T-helper 17 cell (primary cell): ENCODE measurements around the gene SLC6A3. TPM values are rescaled to one million over a fixed set of nuclear protein-coding genes. Genes with fewer than 3 reads are reported as not detected.
A peak's percentile ranks its signal among the peaks of the same experiment; 100 is the strongest.

ENCODE experiments used
- ATAC-seq: fragments of 150-1000 bp; cut with Tn5 transposase; 2 replicates; pipeline ENCODE4 v1.10.0; 2021; ENCODE audit warnings: mild to moderate bottlenecking, moderate library complexity
- DNase-seq, 3 donors: peaks; one replicate each; pipeline versions ENCODE4 v3.0.0 to v3.0.0-alpha.2; 2020 to 2021
- H3K9me3 ChIP-seq: one replicate; pipeline ENCODE4 v1.7.0; 2013; ENCODE audit warnings: low read length, mild to moderate bottlenecking; ENCODE audit not compliant: control insufficient read depth, poor library complexity, severe bottlenecking
- H3K27ac Mint-ChIP-seq: one replicate; pipeline ENCODE4 v1.8.0; 2022; ENCODE audit warnings: mild to moderate bottlenecking, moderate library complexity, mixed read lengths
- H3K27me3 Mint-ChIP-seq: one replicate; pipeline ENCODE4 v1.8.0; 2022; ENCODE audit warnings: mixed read lengths
- H3K36me3 Mint-ChIP-seq: one replicate; pipeline ENCODE4 v1.8.0; 2022; ENCODE audit warnings: low read depth, mixed read lengths
- H3K4me1 Mint-ChIP-seq: one replicate; pipeline ENCODE4 v1.8.0; 2022; ENCODE audit warnings: mild to moderate bottlenecking, mixed read lengths
- H3K4me3 Mint-ChIP-seq: one replicate; pipeline ENCODE4 v1.8.0; 2022; ENCODE audit warnings: mild to moderate bottlenecking, moderate library complexity, mixed read lengths
- total RNA-seq, 4 donors: library from RNA in 2 of 4; stranded (reverse) in 2 of 4; gene quantifications; one replicate each; pipeline ENCODE4 v1.2.3 and lab custom pipeline; 2022 to 2026

SLC6A3 gene
- total RNA-seq, 2 donors from 2014 or later = not detected

DNA sequence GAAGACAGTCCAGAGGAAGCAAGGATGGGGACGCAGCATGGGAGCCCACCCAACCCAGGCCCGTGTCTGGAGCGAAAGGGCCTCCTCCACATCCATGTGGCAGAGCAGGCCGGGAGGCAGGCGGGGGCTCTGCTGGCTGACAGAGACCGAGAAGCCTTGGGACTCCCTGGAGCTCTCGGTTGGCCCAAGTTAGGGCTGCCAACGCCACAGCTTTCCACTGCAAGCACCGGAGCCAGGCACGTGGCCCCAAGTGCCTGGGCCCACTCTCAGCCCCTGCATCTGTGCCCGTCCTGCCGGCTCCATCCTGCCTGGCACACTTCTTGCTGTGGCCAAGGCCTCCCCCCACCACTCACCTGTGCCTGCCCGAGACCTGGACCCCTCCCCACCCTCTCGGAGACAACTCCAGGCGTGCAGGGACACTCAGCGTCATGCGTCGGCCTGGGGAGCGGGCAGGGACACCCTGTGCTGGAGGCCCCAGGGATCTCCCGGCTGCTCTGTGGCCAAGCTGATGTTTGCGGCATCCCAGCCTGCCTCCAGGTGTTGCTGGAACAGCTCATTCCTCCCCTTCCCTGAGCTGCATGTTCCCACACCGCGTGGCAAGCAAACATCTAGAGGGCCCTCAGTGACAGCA lies 31.5 kb downstream of the SLC6A3 start:
- Mint-ChIP-seq H3K4me1 (peaks cover 3% of the 10 kb centered on the region), H3K27ac (no peak overlapping the region), H3K4me3 (no peak overlapping the region), H3K36me3 (peaks cover 2% of the 10 kb centered on the region), H3K27me3 (peaks cover 32% of the 10 kb centered on the region)
- DNase-seq (peak in 1 of 3 donors; percentile 3), ATAC-seq (no peak)
- H3K9me3 ChIP-seq = no peaks in the 10 kb centered on the region

DNA sequence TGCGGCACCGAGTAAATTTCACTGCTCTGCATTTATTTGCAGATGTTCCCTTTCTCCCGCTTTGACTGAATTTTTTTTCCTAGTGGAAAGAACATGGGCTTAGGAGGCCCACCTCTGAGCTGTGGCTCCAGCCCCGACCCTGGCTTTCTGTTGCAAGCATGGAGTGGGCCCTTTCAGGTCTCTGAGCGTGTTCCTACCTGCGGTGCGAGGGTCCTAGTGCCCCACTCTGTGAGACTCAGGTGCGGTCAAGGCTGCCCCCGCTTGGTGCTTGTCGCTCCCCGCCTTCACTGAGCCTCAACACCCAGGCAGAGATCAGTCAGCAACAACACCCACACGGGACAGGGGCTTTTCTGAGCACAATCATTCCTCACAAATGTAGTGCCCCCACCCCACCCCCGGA lies 32.0 kb downstream of the SLC6A3 start:
- H3K27ac Mint-ChIP-seq = no peak overlapping the region
- H3K4me3 Mint-ChIP-seq = no peak overlapping the region
- H3K9me3 ChIP-seq = no peaks in the 10 kb centered on the region
- ATAC-seq = no peak
- DNase-seq = peak in 1 of 3 donors; percentile 4
- peaks cover 32% of the 10 kb centered on the region for H3K27me3 Mint-ChIP-seq
- peaks cover 3% of the 10 kb centered on the region for H3K4me1 Mint-ChIP-seq
- H3K36me3 Mint-ChIP-seq = peaks cover 2% of the 10 kb centered on the region

- H3K9me3 ChIP-seq = no peaks in the 10 kb centered on the region
- peaks cover 2% of the 10 kb centered on the region for H3K36me3 Mint-ChIP-seq
- no peak for ATAC-seq
- peaks cover 3% of the 10 kb centered on the region for H3K4me1 Mint-ChIP-seq
- DNase-seq = peak in 1 of 3 donors; percentile 4
- H3K4me3 Mint-ChIP-seq = no peak overlapping the region
- peaks cover 34% of the 10 kb centered on the region for H3K27me3 Mint-ChIP-seq
- no peak overlapping the region for H3K27ac Mint-ChIP-seq
These were observed 32.6 kb downstream of the SLC6A3 start for GRCh38 chr5:1412621-1413020.

- Mint-ChIP-seq H3K27ac (no peak overlapping the region), H3K4me3 (no peak overlapping the region), H3K4me1 (peaks cover 3% of the 10 kb centered on the region), H3K36me3 (peaks cover 2% of the 10 kb centered on the region), H3K27me3 (peaks cover 39% of the 10 kb centered on the region)
- DNase-seq = peak in 1 of 3 donors; percentile 6
- no peaks in the 10 kb centered on the region for H3K9me3 ChIP-seq
- no peak for ATAC-seq
These were observed 33.1 kb downstream of the SLC6A3 start for GRCh38 chr5:1412163-1412562.

DNA sequence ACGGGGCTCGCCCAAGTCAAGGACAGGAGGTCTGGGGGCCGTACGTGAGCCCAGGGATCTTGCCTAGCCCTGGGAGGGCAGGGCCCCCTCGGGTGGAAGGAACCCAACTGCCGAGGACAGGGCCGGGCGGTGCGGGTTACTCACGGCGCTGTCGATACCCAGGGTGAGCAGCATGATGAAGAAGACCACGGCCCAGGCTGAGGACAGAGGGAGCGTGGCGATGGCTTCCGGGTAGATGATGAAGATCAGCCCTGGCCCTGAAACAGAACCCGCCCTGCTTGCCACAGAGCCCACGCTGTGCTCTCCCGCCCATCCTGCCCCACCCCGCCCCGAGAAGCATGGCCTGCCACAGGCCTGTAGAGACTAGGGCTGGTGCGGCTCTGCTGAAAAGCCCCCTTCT lies 34.1 kb downstream of the SLC6A3 start:
- H3K4me3 Mint-ChIP-seq = no peak overlapping the region
- DNase-seq (peak in 1 of 3 donors; percentile 6), ATAC-seq (no peak)
- H3K9me3 ChIP-seq = no peaks in the 10 kb centered on the region
- peaks cover 2% of the 10 kb centered on the region for H3K36me3 Mint-ChIP-seq
- peaks cover 45% of the 10 kb centered on the region for H3K27me3 Mint-ChIP-seq
- H3K27ac Mint-ChIP-seq = no peak overlapping the region
- H3K4me1 Mint-ChIP-seq = peaks cover 3% of the 10 kb centered on the region

DNA sequence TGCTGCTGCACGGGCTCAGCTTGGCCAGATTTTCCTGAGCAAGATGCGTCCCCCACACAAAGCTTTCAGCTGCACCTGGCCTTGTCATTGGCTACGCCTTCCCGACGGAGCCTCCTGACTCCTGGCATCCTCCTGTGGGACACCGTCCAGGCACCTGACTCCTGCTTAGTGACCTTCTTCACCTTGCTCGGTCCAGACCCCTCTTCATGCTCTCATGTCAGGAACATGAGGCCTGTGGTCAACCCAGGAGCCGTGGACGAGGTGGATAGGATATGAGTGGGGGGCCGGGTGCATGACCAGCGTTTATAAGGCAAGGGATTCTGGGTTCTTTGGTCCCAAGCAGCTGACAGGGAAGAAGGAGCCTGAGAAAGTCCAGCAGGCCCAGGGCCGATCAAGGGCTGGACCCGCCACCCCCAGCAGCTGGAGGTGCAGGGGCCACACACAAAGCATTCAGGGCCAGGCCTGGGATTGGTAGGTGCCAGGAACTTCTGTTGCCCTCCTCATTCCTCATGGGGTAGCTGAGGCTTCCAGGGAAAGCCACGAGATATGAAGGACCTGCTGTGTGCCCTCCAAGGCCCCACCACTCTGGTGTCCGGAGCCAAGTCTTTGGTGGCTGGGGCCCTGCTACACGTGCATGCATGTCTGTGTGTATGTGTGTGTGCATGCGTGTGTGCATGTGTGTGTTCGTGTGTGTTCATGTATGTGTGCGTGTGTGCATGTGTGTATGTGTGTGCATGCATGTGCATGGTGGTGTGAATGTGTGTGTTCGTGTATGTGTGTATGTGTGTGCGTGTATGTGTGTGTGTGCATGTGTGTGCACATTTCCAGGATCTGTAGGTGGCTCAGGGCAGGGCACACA lies 34.9 kb downstream of the SLC6A3 start:
- Mint-ChIP-seq H3K4me1 (peaks cover 3% of the 10 kb centered on the region), H3K4me3 (no peak overlapping the region), H3K36me3 (peaks cover 2% of the 10 kb centered on the region), H3K27me3 (peaks cover 46% of the 10 kb centered on the region), H3K27ac (no peak overlapping the region)
- no peak for ATAC-seq
- DNase-seq = peak in 1 of 3 donors; percentile 4
- H3K9me3 ChIP-seq = no peaks in the 10 kb centered on the region

GRCh38 chr5:1409381-1410110 lies 35.7 kb downstream of the SLC6A3 start:
- no peaks in the 10 kb centered on the region for H3K9me3 ChIP-seq
- H3K27ac Mint-ChIP-seq = no peak overlapping the region
- peaks cover 2% of the 10 kb centered on the region for H3K36me3 Mint-ChIP-seq
- ATAC-seq (no peak), DNase-seq (peak in 1 of 3 donors; percentile 9)
- peaks cover 3% of the 10 kb centered on the region for H3K4me1 Mint-ChIP-seq
- H3K4me3 Mint-ChIP-seq = no peak overlapping the region
- peaks cover 49% of the 10 kb centered on the region for H3K27me3 Mint-ChIP-seq

DNA sequence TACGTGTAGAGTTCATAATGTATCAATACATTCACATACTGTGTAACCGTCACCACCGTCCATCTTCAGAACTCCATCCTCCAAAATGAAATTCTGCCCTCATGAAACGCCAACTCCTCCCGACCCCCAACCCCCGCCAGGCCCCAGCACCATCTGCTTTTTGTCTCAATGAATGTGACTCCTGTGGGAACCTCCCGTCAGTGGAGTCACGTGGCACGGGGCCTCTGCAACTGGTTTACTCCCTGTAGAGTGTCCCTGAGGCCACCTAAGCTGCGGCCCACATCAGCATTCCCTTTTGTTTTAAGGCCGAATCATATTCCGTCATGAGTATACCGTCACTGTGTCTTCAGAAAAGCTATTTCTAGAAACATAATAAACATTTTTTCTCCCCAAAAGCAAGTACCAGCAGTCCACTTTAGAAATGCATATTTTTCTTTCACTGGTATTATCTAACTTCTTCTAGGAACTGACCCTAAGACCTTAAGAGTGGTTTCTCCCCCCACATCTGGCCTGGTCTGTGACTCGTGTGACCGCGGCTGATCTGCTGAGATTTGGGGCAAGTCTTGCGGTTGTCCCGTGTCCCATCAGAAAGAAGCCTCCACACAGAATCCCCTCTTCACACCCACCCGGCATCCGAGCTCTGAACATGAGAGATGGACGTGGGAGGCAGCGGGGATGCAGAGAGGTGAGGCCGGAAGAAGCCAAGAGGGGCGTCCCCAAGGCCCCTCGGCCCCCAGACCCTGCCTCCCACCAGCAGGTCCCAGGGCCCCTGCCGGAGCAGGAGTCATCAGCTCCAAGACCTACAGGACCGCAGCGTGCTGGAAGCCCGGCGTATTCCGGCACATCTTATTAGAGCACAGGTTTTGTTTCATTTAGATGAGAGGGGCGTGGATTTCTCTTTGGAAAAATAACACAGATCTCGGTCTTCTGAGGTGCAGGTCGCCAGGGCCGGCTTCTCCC lies 38.3 kb downstream of the SLC6A3 start:
- no peak overlapping the region for H3K4me3 Mint-ChIP-seq
- peaks cover 56% of the 10 kb centered on the region for H3K27me3 Mint-ChIP-seq
- H3K36me3 Mint-ChIP-seq = peaks cover 2% of the 10 kb centered on the region
- ATAC-seq = no peak
- H3K9me3 ChIP-seq = no peaks in the 10 kb centered on the region
- peak in 1 of 3 donors; percentile 4 for DNase-seq
- no peak overlapping the region for H3K27ac Mint-ChIP-seq
- peaks cover 3% of the 10 kb centered on the region for H3K4me1 Mint-ChIP-seq

GRCh38 chr5:1405539-1406530 lies 39.4 kb downstream of the SLC6A3 start:
- Mint-ChIP-seq H3K4me1 (no peaks in the 10 kb centered on the region), H3K27me3 (peaks cover 51% of the 10 kb centered on the region), H3K4me3 (no peak overlapping the region), H3K36me3 (no peaks in the 10 kb centered on the region), H3K27ac (no peak overlapping the region)
- H3K9me3 ChIP-seq = no peaks in the 10 kb centered on the region
- DNase-seq = peak in 1 of 3 donors; percentile 8
- no peak for ATAC-seq

- H3K4me3 Mint-ChIP-seq = no peak overlapping the region
- no peaks in the 10 kb centered on the region for H3K36me3 Mint-ChIP-seq
- H3K9me3 ChIP-seq = no peaks in the 10 kb centered on the region
- no peaks in the 10 kb centered on the region for H3K4me1 Mint-ChIP-seq
- H3K27me3 Mint-ChIP-seq = peaks cover 48% of the 10 kb centered on the region
- peak in 1 of 3 donors; percentile 6 for DNase-seq
- no peak for ATAC-seq
- no peak overlapping the region for H3K27ac Mint-ChIP-seq
These were observed 40.1 kb downstream of the SLC6A3 start for GRCh38 chr5:1405121-1405520.

DNA sequence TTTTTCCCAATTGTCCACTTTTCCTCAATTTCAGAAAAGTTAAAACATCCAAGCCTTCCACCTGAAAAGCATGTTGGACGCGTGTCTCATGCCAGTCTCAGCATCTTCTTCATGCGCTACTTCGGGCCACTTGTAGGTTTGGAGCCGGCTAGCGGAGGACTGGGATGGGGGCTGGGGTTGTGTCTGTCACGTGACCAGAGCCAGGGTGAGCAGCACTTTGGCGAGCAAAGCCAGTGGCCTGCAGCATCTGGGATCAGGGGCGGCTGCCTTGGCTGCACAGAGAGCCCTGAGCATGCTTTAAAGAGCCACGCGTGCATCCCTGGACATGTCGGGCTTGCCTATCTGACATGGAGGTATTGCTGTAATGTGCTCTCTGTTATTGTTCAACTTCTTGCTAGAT lies 41.2 kb downstream of the SLC6A3 start:
- peak overlapping the region; percentile 14 for H3K27ac Mint-ChIP-seq
- H3K4me1 Mint-ChIP-seq = no peaks in the 10 kb centered on the region
- H3K27me3 Mint-ChIP-seq = peaks cover 46% of the 10 kb centered on the region
- DNase-seq (peak in 1 of 3 donors; percentile 8), ATAC-seq (no peak)
- H3K4me3 Mint-ChIP-seq = no peak overlapping the region
- no peaks in the 10 kb centered on the region for H3K9me3 ChIP-seq
- no peaks in the 10 kb centered on the region for H3K36me3 Mint-ChIP-seq
